Thymus (tissue), 11 donors: ENCODE results near the gene SDC3. TPM values are rescaled to one million over a fixed set of nuclear protein-coding genes. Genes with fewer than 3 reads are reported as not detected.

Experiments used
- DNase-seq, 9 donors: peaks; one replicate each; pipeline ENCODE4 v3.0.0-alpha.2; 2013; ENCODE audit warnings: low spot score in 9 of 9, low read depth in 6 of 9, missing footprints in 1 of 9
- H3K27ac ChIP-seq, 2 donors: one replicate each; pipeline ENCODE4 v1.5.1; 2013; ENCODE audit warnings: control low read depth in 1 of 2, low read depth in 1 of 2, low read length in 1 of 2, mild to moderate bottlenecking in 1 of 2, moderate library complexity in 1 of 2
- H3K27me3 ChIP-seq, 2 donors: one replicate each; pipeline ENCODE4 v1.5.1; 2013; ENCODE audit warnings: low read length in 1 of 2; ENCODE audit not compliant: control insufficient read depth in 2 of 2, insufficient read depth in 1 of 2
- H3K36me3 ChIP-seq, 2 donors: one replicate each; pipeline ENCODE4 v1.5.1; 2013; ENCODE audit warnings: low read length in 1 of 2, mild to moderate bottlenecking in 1 of 2, moderate library complexity in 1 of 2; ENCODE audit not compliant: control insufficient read depth in 2 of 2, insufficient read depth in 2 of 2
- H3K4me1 ChIP-seq, 2 donors: one replicate each; pipeline ENCODE4 v1.5.1; 2013; ENCODE audit warnings: low read length in 2 of 2; ENCODE audit not compliant: control insufficient read depth in 2 of 2, insufficient read depth in 2 of 2
- H3K4me3 ChIP-seq, 2 donors: one replicate each; pipeline ENCODE4 v1.5.1; 2013; ENCODE audit warnings: low read length in 2 of 2, control low read depth in 1 of 2, mild to moderate bottlenecking in 1 of 2
- H3K9me3 ChIP-seq, 2 donors: one replicate each; pipeline ENCODE4 v1.5.1; 2013; ENCODE audit warnings: low read length in 1 of 2, mild to moderate bottlenecking in 1 of 2; ENCODE audit not compliant: control insufficient read depth in 2 of 2, insufficient read depth in 1 of 2
- WGBS: extraction: QIAGEN DNeasy Blood & Tissue Kit; methylation state at CpG from one replicate; pipeline ENCODE4 v1.1.7; 2013; 5-methylcytosine and 5-hydroxymethylcytosine counted together
- polyA plus RNA-seq: library from polyadenylated mRNA; stranded (reverse); fragments of 200-250 nt; gene quantifications from one replicate; pipeline ENCODE4 v1.2.3, GENCODE V29; 2013
- total RNA-seq: library from RNA; stranded (reverse); fragments of 120-200 nt; gene quantifications from one replicate; pipeline ENCODE4 v1.2.4, GENCODE V29; 2013
- donor health status: healthy.

SDC3 gene
- total and polyA plus RNA-seq, 2 donors, result 3.8 to 15.3 TPM

- Histone ChIP-seq H3K4me3 (no peak overlapping the region), H3K27me3 (peaks cover 0 to 10% of the 10 kb centered on the region in 2 donors), H3K4me1 (peaks cover 0 to 2% of the 10 kb centered on the region in 2 donors), H3K36me3 (no peaks in the 10 kb centered on the region), H3K27ac (no peak overlapping the region), H3K9me3 (no peaks in the 10 kb centered on the region)
- DNase-seq, result no peak
Measured at GRCh38 chr1:30857062-30857461, 51.5 kb downstream of the SDC3 start.

GRCh38 chr1:30856260-30856790, 52.2 kb downstream of the SDC3 start:
- H3K27ac ChIP-seq, result no peak overlapping the region
- no peaks in the 10 kb centered on the region for H3K9me3 ChIP-seq
- peaks cover 0 to 2% of the 10 kb centered on the region in 2 donors for H3K4me1 ChIP-seq
- no peaks in the 10 kb centered on the region for H3K36me3 ChIP-seq
- H3K4me3 ChIP-seq, result no peak overlapping the region
- peaks cover 0 to 10% of the 10 kb centered on the region in 2 donors for H3K27me3 ChIP-seq
- DNase-seq, result no peak
- 66% methylated on average over 14 of the region's 14 CpGs for WGBS

GRCh38 chr1:30855686-30856259, 52.8 kb downstream of the SDC3 start:
- Histone ChIP-seq H3K27me3 (peaks cover 0 to 10% of the 10 kb centered on the region in 2 donors), H3K36me3 (no peaks in the 10 kb centered on the region), H3K4me3 (no peak overlapping the region), H3K4me1 (peaks cover 0 to 2% of the 10 kb centered on the region in 2 donors), H3K9me3 (no peaks in the 10 kb centered on the region), H3K27ac (no peak overlapping the region)
- DNase-seq, result no peak
- 60% methylated on average over 4 of the region's 4 CpGs for WGBS

- peaks cover 0 to 19% of the 10 kb centered on the region in 2 donors for H3K27me3 ChIP-seq
- H3K27ac ChIP-seq, result no peak overlapping the region
- H3K4me3 ChIP-seq, result no peak overlapping the region
- H3K9me3 ChIP-seq, result no peaks in the 10 kb centered on the region
- H3K4me1 ChIP-seq, result peaks cover 0 to 2% of the 10 kb centered on the region in 2 donors
- 70% methylated on average over 4 of the region's 4 CpGs for WGBS
- H3K36me3 ChIP-seq, result no peaks in the 10 kb centered on the region
- DNase-seq, result no peak
Measured at GRCh38 chr1:30853350-30853749, 55.2 kb downstream of the SDC3 start.

- H3K4me1 ChIP-seq, result peaks cover 0 to 2% of the 10 kb centered on the region in 2 donors
- H3K27me3 ChIP-seq, result peaks cover 0 to 32% of the 10 kb centered on the region in 2 donors
- peaks cover 0 to 2% of the 10 kb centered on the region in 2 donors for H3K9me3 ChIP-seq
- 82% methylated on average over 5 of the region's 5 CpGs for WGBS
- no peak overlapping the region for H3K4me3 ChIP-seq
- DNase-seq, result peak in 1 of 9 donors; percentile 13
- H3K36me3 ChIP-seq, result no peaks in the 10 kb centered on the region
- H3K27ac ChIP-seq, result no peak overlapping the region
Measured at GRCh38 chr1:30852026-30852425, 56.5 kb downstream of the SDC3 start.

- H3K27ac ChIP-seq, result no peak overlapping the region
Measured at GRCh38 chr1:30851286-30851685, 57.3 kb downstream of the SDC3 start.

GRCh38 chr1:30850607-30851006, 58.0 kb downstream of the SDC3 start:
- WGBS, result 95% methylated on average over 2 of the region's 2 CpGs
- H3K4me1 ChIP-seq, result peaks cover 0 to 2% of the 10 kb centered on the region in 2 donors
- peaks cover 0 to 41% of the 10 kb centered on the region in 2 donors for H3K27me3 ChIP-seq
- peaks cover 0 to 2% of the 10 kb centered on the region in 2 donors for H3K9me3 ChIP-seq
- H3K27ac ChIP-seq, result no peak overlapping the region
- no peak overlapping the region for H3K4me3 ChIP-seq
- DNase-seq, result no peak
- no peaks in the 10 kb centered on the region for H3K36me3 ChIP-seq

More at GRCh38 chr1:30851286-30851685, 57.3 kb downstream of the SDC3 start:
- WGBS, result 96% methylated on average over 1 of the region's 1 CpG
- no peak for DNase-seq
- Histone ChIP-seq H3K9me3 (peaks cover 0 to 2% of the 10 kb centered on the region in 2 donors), H3K27me3 (peaks cover 0 to 38% of the 10 kb centered on the region in 2 donors), H3K4me3 (no peak overlapping the region), H3K36me3 (no peaks in the 10 kb centered on the region), H3K4me1 (peaks cover 0 to 2% of the 10 kb centered on the region in 2 donors)

GRCh38 chr1:30848130-30848529, 60.4 kb downstream of the SDC3 start:
- Histone ChIP-seq H3K36me3 (no peaks in the 10 kb centered on the region), H3K27ac (no peak overlapping the region), H3K9me3 (peaks cover 0 to 2% of the 10 kb centered on the region in 2 donors), H3K4me3 (no peak overlapping the region), H3K4me1 (no peaks in the 10 kb centered on the region), H3K27me3 (peaks cover 4 to 48% of the 10 kb centered on the region in 2 donors)
- DNase-seq, result no peak
- 90% methylated on average over 5 of the region's 5 CpGs for WGBS

- 21% methylated on average over 16 of the region's 17 CpGs for WGBS
- no peak overlapping the region for H3K4me3 ChIP-seq
- peaks cover 4 to 49% of the 10 kb centered on the region in 2 donors for H3K27me3 ChIP-seq
- no peak for DNase-seq
- no peaks in the 10 kb centered on the region for H3K36me3 ChIP-seq
- H3K4me1 ChIP-seq, result no peaks in the 10 kb centered on the region
- H3K9me3 ChIP-seq, result peaks cover 0 to 2% of the 10 kb centered on the region in 2 donors
- no peak overlapping the region for H3K27ac ChIP-seq
Measured at GRCh38 chr1:30847358-30847972, 61.1 kb downstream of the SDC3 start.
